Mammary epithelial cell (primary cell): ENCODE data around the gene RASGRP2.
A peak's percentile ranks its signal among the peaks of the same experiment; 100 is the strongest.

ENCODE experiments used
- CTCF ChIP-seq, 2 donors: IDR thresholded peaks in 1 of 2; conservative IDR thresholded peaks in 1 of 2; 2 replicates each; pipeline ENCODE4 v1.5.1; 2011 to 2012; ENCODE audit warnings: inconsistent platforms in 2 of 2, low read length in 2 of 2, mild to moderate bottlenecking in 2 of 2, control low read depth in 1 of 2, low read depth in 1 of 2; ENCODE audit not compliant: insufficient read depth in 1 of 2; ENCODE audit errors: extremely low read depth in 1 of 2
- EZH2 ChIP-seq: IDR thresholded peaks from 2 replicates; pipeline ENCODE4 v1.6.1; 2012; ENCODE audit warnings: low read length, inconsistent platforms, borderline replicate concordance

GRCh38 chr11:64745189-64745520, 1.2 kb upstream of the RASGRP2 start:
- TF ChIP-seq CTCF (conservative IDR thresholded peaks at IDR 0.05 in 1 of 2, IDR thresholded peaks at IDR 0.05 in 1 of 2; ENCODE audit: extremely low read depth in 1 of 2, insufficient read depth in 1 of 2, low read depth in 1 of 2, low read length in 2 of 2) (no peak), EZH2 (peak; percentile 80)
